HFF-Myc (cell line): ENCODE data around the gene PIEZO2.
A peak's percentile ranks its signal among the peaks of the same experiment; 100 is the strongest.

Experiments
- DNase-seq: peaks from one replicate; pipeline ENCODE4 v3.0.0-alpha.2; 2011; ENCODE audit warnings: low read depth; ENCODE audit errors: extremely low read depth
- H3K4me3 ChIP-seq: replicated peaks from 2 replicates; pipeline ENCODE4 v1.5.1; 2011; ENCODE audit warnings: low read depth, mild to moderate bottlenecking, control low read depth, low read length
- TF ChIP-seq, protein P1 (sequence below): IDR thresholded peaks from 2 replicates; pipeline ENCODE4 v1.5.1; 2012; ENCODE audit warnings: mild to moderate bottlenecking, low read depth, low read length, control low read depth; ENCODE audit errors: missing control alignments

PIEZO2 gene

GRCh38 chr18:11009147-11009546 lies 140.2 kb downstream of the PIEZO2 start:
- no peak overlapping the region for H3K4me3 ChIP-seq
- no peak for DNase-seq
- TF ChIP-seq, protein P1, sequence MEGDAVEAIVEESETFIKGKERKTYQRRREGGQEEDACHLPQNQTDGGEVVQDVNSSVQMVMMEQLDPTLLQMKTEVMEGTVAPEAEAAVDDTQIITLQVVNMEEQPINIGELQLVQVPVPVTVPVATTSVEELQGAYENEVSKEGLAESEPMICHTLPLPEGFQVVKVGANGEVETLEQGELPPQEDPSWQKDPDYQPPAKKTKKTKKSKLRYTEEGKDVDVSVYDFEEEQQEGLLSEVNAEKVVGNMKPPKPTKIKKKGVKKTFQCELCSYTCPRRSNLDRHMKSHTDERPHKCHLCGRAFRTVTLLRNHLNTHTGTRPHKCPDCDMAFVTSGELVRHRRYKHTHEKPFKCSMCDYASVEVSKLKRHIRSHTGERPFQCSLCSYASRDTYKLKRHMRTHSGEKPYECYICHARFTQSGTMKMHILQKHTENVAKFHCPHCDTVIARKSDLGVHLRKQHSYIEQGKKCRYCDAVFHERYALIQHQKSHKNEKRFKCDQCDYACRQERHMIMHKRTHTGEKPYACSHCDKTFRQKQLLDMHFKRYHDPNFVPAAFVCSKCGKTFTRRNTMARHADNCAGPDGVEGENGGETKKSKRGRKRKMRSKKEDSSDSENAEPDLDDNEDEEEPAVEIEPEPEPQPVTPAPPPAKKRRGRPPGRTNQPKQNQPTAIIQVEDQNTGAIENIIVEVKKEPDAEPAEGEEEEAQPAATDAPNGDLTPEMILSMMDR = no peak

DNA sequence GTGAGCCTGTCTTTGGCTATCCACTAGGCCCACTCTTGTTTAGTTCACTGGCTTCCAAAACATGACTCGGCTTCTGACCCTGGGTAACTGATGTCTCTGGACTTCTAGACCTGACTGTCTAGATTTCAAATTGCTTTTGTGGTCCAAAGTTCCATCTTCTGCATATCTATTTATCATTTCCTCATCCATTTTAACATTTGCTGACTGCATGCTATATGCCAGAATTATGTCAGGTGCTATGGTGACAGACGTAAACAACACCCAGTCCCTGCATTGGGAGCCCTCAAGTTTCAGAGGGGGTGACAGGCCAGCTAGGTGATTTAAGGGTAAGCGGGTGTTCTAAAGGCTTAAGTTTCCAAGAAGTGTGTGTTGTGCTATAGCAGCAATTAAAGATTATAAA lies 140.9 kb downstream of the PIEZO2 start:
- no peak overlapping the region for H3K4me3 ChIP-seq
- TF ChIP-seq, protein P1 = no peak
- no peak for DNase-seq

GRCh38 chr18:11005528-11005927 lies 143.8 kb downstream of the PIEZO2 start:
- TF ChIP-seq, protein P1 = no peak
- DNase-seq = peak; percentile 22
- H3K4me3 ChIP-seq = no peak overlapping the region

DNA sequence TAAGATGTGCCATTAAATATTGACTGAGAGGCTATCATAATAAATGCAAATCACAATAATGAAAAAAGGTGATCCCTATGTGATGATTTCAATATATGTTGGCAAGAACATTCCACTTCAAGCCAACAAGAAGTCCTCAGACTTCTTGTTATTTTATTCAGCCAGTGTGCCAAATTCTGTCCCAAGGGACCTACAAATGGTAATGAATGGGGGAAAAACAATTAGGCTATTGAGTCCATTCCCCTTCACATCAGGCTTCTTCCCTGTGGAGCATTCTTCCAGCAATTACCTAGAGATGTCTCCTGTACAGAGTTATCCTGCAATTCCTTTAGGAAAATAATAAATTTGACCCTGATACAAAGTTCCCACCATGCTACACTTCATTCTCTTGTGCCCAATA lies 144.4 kb downstream of the PIEZO2 start:
- DNase-seq = no peak
- TF ChIP-seq, protein P1 = no peak
- H3K4me3 ChIP-seq = no peak overlapping the region

- no peak for DNase-seq
- H3K4me3 ChIP-seq = no peak overlapping the region
- TF ChIP-seq, protein P1 = no peak
Measured at GRCh38 chr18:11004294-11004693, 145.1 kb downstream of the PIEZO2 start.

DNA sequence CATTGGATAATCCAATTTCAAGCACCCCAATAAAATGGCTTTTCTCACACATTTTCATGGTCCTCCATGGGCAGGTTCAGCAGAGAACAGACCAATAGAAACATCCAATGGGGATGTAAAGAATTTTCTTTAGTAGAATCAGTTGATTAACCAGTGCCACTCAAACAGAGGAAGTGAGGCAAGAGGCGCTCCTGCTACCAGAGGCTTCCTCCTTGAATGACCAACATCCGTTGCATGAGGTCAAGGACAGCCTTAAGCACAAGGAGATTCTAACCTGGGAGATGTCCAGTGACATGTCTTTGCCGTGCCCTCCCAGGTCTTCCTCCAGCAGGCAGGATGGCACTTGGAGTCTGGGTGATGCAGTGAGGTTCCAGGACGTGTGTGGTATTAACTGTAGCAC lies 146.6 kb downstream of the PIEZO2 start:
- DNase-seq = no peak
- TF ChIP-seq, protein P1 = no peak
- no peak overlapping the region for H3K4me3 ChIP-seq

DNA sequence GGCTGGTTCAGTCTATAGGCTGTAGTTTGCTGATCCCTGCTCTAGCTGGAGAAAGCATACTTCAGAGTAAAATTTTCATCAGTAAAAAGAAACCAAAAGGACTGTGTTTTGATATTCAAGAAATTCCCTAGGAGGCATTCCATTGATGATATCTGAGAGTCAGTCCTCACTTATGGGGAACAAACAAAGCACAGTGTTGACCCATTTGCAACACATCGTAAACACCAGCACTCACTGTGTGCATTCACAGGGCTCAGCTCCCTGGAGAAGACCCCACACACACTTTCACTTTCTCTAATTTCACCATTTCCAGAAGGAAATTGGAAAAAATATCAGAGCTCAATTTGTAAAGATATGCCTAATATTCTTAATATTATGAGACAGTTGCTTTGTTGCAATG lies 147.1 kb downstream of the PIEZO2 start:
- TF ChIP-seq, protein P1 = no peak
- no peak for DNase-seq

More for the DNA sequence above, 147.1 kb downstream of the PIEZO2 start:
- no peak overlapping the region for H3K4me3 ChIP-seq
